T-cell (primary cell): ENCODE data around the gene IL32. TPM values are rescaled to one million over a fixed set of nuclear protein-coding genes. Genes with fewer than 3 reads are reported as not detected.
A peak's percentile ranks its signal among the peaks of the same experiment; 100 is the strongest.

Experiments
- ATAC-seq, 4 experiments: fragments of 200-7000 bp in 3 of 4; fragments of 150-1000 bp in 1 of 4; cut with Tn5 transposase; replicated peaks in 1 of 4; 1 replicate in 3 of 4; 2 replicates in 1 of 4; pipeline ENCODE4 v1.10.0; 2021; ENCODE audit warnings: moderate library complexity in 3 of 4, mild to moderate bottlenecking in 2 of 4, moderate number of reproducible peaks in 1 of 4
- CTCF ChIA-PET, 2 donors: fragments of 300-600 bp; sonication (Branson Sonifier 250); formaldehyde crosslinking; loops; one replicate each; lab custom pipeline; 2022; ENCODE audit warnings: antibody characterized with exemption in 2 of 2; lab: Charles Lee
- POLR2A ChIA-PET, 2 donors: fragments of 300-600 bp; sonication (Branson Sonifier 250); formaldehyde crosslinking; loops; one replicate each; lab custom pipeline; 2022; ENCODE audit warnings: antibody characterized with exemption in 2 of 2; lab: Charles Lee
- DNase-seq, 35 experiments: peaks; one replicate each; pipeline versions ENCODE4 v3.0.0 to v3.0.0-alpha.2; 2013 to 2023
- H3K27ac ChIP-seq: one replicate; pipeline ENCODE4 v1.5.1; 2013; ENCODE audit warnings: low read length
- H3K27me3 ChIP-seq, 2 experiments: replicated peaks in 1 of 2; 1 replicate in 1 of 2; 2 replicates in 1 of 2; pipeline versions ENCODE4 v1.6.1 to v1.7.0; 2013; ENCODE audit warnings: low read length in 1 of 2, mixed read lengths in 1 of 2; ENCODE audit not compliant: control insufficient read depth in 2 of 2, insufficient read depth in 2 of 2; ENCODE audit errors: extremely low read depth in 1 of 2
- H3K36me3 ChIP-seq, 2 donors: 1 replicate in 1 of 2; 2 replicates in 1 of 2; pipeline versions ENCODE4 v1.6.1 to v1.7.0; 2013; ENCODE audit warnings: low read length in 1 of 2; ENCODE audit not compliant: control insufficient read depth in 2 of 2, insufficient read depth in 1 of 2; ENCODE audit errors: extremely low read depth in 1 of 2
- H3K4me1 ChIP-seq, 2 experiments: 1 replicate in 1 of 2; 2 replicates in 1 of 2; pipeline versions ENCODE4 v1.6.1 to v1.7.0; 2013; ENCODE audit warnings: low read length in 2 of 2, mixed read lengths in 1 of 2; ENCODE audit not compliant: insufficient read depth in 2 of 2, control insufficient read depth in 1 of 2; ENCODE audit errors: extremely low read depth in 1 of 2
- H3K4me3 ChIP-seq, 2 donors: 1 replicate in 1 of 2; 2 replicates in 1 of 2; pipeline versions ENCODE4 v1.5.1 to v1.7.0; 2013; ENCODE audit warnings: mild to moderate bottlenecking in 2 of 2, low read length in 1 of 2, moderate library complexity in 1 of 2; ENCODE audit not compliant: control insufficient read depth in 1 of 2; ENCODE audit errors: extremely low read depth in 1 of 2
- H3K9me3 ChIP-seq: 2 replicates; pipeline ENCODE4 v1.7.0; 2013
- H3K27ac Mint-ChIP-seq, 2 donors: one replicate each; pipeline ENCODE4 v1.8.0; 2020 to 2021; ENCODE audit warnings: mild to moderate bottlenecking in 2 of 2, mixed read lengths in 2 of 2
- H3K27me3 Mint-ChIP-seq, 2 donors: one replicate each; pipeline ENCODE4 v1.8.0; 2021 to 2022; ENCODE audit warnings: mixed read lengths in 2 of 2
- H3K36me3 Mint-ChIP-seq: one replicate; pipeline ENCODE4 v1.8.0; 2021; ENCODE audit warnings: mixed read lengths
- H3K4me1 Mint-ChIP-seq, 3 donors: one replicate each; pipeline ENCODE4 v1.8.0; 2020 to 2022; ENCODE audit warnings: mixed read lengths in 3 of 3, mild to moderate bottlenecking in 1 of 3
- H3K4me3 Mint-ChIP-seq, 3 donors: one replicate each; pipeline ENCODE4 v1.8.0; 2020 to 2022; ENCODE audit warnings: mild to moderate bottlenecking in 3 of 3, mixed read lengths in 3 of 3, moderate library complexity in 3 of 3
- H3K9me3 Mint-ChIP-seq, 3 donors: one replicate each; pipeline ENCODE4 v1.8.0; 2020 to 2022; ENCODE audit warnings: mixed read lengths in 3 of 3
- WGBS: methylation state at CpG from one replicate; pipeline ENCODE4 v1.1.5; 2013; ENCODE audit warnings: missing lambda C conversion rate; ENCODE audit not compliant: insufficient coverage; 5-methylcytosine and 5-hydroxymethylcytosine counted together
- total RNA-seq, 35 experiments: library from RNA in 6 of 35; stranded (reverse) in 6 of 35; fragments of 120-200 nt in 1 of 35; gene quantifications; one replicate each; pipeline versions ENCODE4 v1.2.1 to v1.2.4 and lab custom pipeline; 2013 to 2026

Gene IL32
- total RNA-seq, 5 donors from 2014 or later (not counting 1 experiment from before 2014, with no cell fraction given) = 736 to 1,200 (median 999) TPM

- H3K27ac Mint-ChIP-seq = peak overlapping the region; percentile 89 to 99
- Histone ChIP-seq H3K4me3 (peak overlapping the region; percentile 72 to 76), H3K27ac (peak overlapping the region; percentile 85), H3K27me3 (peaks cover 0 to 5% of the 10 kb centered on the region in 2 experiments), H3K9me3 (no peaks in the 10 kb centered on the region), H3K36me3 (peaks cover 15 to 26% of the 10 kb centered on the region in 2 donors), H3K4me1 (peaks cover 21 to 76% of the 10 kb centered on the region in 2 experiments)
- peaks cover 0 to 2% of the 10 kb centered on the region in 2 donors for H3K27me3 Mint-ChIP-seq
- ChIA-PET CTCF (interaction anchor here in 1 of 2 donors (1.0 to 1.2 kb wide), 2 partner anchors 8 to 73 kb away, joined by 3 to 4 read pairs; no protein-coding TSS in a partner anchor), POLR2A (interaction anchor here in 1 of 2 donors (0.5 kb wide), 1 partner anchor 1040 kb away, joined by 3 read pairs; no protein-coding TSS in a partner anchor)
- ATAC-seq = peak in 1 of 4 experiments; percentile 0
- 54% methylated on average over 5 of the region's 6 CpGs for WGBS
- H3K4me3 Mint-ChIP-seq = peak overlapping the region; percentile 80 to 91 (median 90)
- peaks cover 12% of the 10 kb centered on the region for H3K36me3 Mint-ChIP-seq
- DNase-seq = peak in 4 of 35 experiments; percentile 20 to 44 (median 34)
- peaks cover 44 to 56% (median 47%) of the 10 kb centered on the region in 3 donors for H3K4me1 Mint-ChIP-seq
- H3K9me3 Mint-ChIP-seq = no peaks in the 10 kb centered on the region
These were observed 42.1 kb upstream of the IL32 start for GRCh38 chr16:3023415-3023668.

DNA sequence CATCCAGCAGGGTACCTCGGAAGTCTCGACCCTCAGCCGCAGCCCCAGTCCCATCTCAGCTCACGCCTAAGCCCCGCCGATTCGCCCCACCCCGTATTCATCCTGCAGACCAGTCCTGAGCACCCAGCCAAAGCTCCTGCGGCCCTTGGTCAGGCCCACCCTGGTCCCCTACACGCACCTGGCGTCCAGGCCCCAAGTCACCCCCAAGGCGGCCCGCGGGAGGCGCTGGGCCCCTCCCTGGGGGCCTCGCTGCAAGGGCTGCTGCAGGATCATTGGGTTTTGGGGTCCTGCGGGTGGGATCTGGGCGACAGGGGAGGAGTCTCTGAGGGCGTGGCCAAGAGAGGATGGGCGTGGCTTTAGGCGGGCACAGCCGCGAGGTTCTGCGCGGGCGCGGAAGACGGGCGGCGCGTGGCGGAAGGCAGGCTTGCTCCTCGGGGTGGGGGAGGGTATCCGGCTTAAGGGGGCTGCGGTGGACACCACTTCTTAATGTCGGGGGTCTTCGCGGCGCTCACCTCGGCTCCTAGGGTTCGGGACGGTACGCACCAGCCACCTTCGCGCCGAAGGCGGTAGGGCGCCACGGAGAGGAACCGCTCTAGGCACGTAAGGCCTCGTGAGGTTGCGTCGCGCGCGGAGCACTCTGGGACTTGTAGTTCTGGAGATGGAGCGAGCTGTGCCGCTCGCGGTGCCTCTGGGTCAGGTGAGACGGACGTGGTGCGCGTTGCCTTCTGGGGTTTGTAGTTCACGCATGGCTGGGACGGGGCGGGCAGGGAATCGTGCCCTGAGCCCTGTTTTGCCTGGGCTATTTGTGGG, 41.6 kb upstream of the IL32 start, which contains the start of the genes HCFC1R1 and THOC6:
Gene HCFC1R1, minus strand, starts transcription at position 274 of the 810 bp plus-strand sequence. Its CDS starts 1 bp downstream, at position 273.
Gene THOC6, plus strand, starts transcription at position 367 of the 810 bp plus-strand sequence. Its CDS starts 292 bp downstream, at position 659.
- Mint-ChIP-seq H3K27me3 (peaks cover 2 to 3% of the 10 kb centered on the region in 2 donors), H3K9me3 (no peaks in the 10 kb centered on the region), H3K36me3 (peaks cover 12% of the 10 kb centered on the region), H3K4me3 (peak within 1 kb of the TSS; percentile 80 to 91 (median 90)), H3K27ac (peak within 1 kb of the TSS; percentile 96 to 99), H3K4me1 (peaks cover 46 to 55% (median 48%) of the 10 kb centered on the region in 3 donors)
- ChIA-PET CTCF (interaction anchor here in 1 of 2 donors (0.5 to 1.0 kb wide), 4 partner anchors 20 to 148 kb away, joined by 3 to 7 read pairs (median 4); no protein-coding TSS in a partner anchor), POLR2A (interaction anchor here in 1 of 2 donors (0.5 to 0.6 kb wide), 2 partner anchors 220 to 1039 kb away, joined by 3 read pairs; no protein-coding TSS in a partner anchor)
- peak; percentile 78 to 83 (median 82) for ATAC-seq
- H3K27ac ChIP-seq = peak within 1 kb of the TSS; percentile 85
- peaks cover 15 to 26% of the 10 kb centered on the region in 2 donors for H3K36me3 ChIP-seq
- WGBS = 2% methylated on average over 56 of the region's 69 CpGs
- peak; percentile 90 to 98 (median 96) for DNase-seq
- H3K9me3 ChIP-seq = no peaks in the 10 kb centered on the region
- peaks cover 21 to 76% of the 10 kb centered on the region in 2 experiments for H3K4me1 ChIP-seq
- peaks cover 0 to 5% of the 10 kb centered on the region in 2 experiments for H3K27me3 ChIP-seq
- peak within 1 kb of the TSS; percentile 72 to 76 for H3K4me3 ChIP-seq

- Mint-ChIP-seq H3K27me3 (peaks cover 11 to 12% of the 10 kb centered on the region in 2 donors), H3K4me3 (no peak overlapping the region), H3K4me1 (peaks cover 53 to 59% (median 56%) of the 10 kb centered on the region in 3 donors), H3K9me3 (no peaks in the 10 kb centered on the region), H3K27ac (no peak overlapping the region), H3K36me3 (peaks cover 12% of the 10 kb centered on the region)
- no peak for DNase-seq
- Histone ChIP-seq H3K27me3 (peaks cover 3 to 19% of the 10 kb centered on the region in 2 experiments), H3K9me3 (no peaks in the 10 kb centered on the region), H3K4me1 (peaks cover 22 to 78% of the 10 kb centered on the region in 2 experiments), H3K27ac (no peak overlapping the region), H3K36me3 (peaks cover 15 to 26% of the 10 kb centered on the region in 2 donors), H3K4me3 (no peak overlapping the region)
- ChIA-PET POLR2A (interaction anchor here in 1 of 2 donors (0.6 kb wide), 1 partner anchor 1903 kb away, joined by 8 read pairs; no protein-coding TSS in a partner anchor), CTCF (interaction anchor here (0.6 to 0.7 kb wide), 3 partner anchors 36 to 159 kb away, joined by 6 to 7 read pairs (median 7); no protein-coding TSS in a partner anchor)
- WGBS = 98% methylated on average over 14 of the region's 18 CpGs
- no peak for ATAC-seq
These were observed 40.1 kb upstream of the IL32 start for GRCh38 chr16:3025032-3026002.

DNA sequence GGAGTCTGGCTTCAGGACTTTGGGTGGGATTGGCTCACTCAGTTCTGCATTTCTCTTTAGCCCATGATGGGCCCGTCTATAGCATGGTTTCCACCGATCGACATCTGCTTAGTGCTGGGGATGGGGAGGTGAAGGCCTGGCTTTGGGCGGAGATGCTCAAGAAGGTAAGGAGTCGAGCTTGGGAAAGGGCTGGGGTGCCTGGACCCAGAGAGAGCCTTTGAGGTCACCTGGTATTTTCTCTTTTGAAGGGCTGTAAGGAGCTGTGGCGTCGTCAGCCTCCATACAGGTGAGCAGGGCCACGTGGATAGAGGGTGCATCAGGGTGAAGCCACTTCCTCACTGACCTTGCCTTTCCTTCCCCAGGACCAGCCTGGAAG, 39.4 kb upstream of the IL32 start:
- peaks cover 12 to 15% of the 10 kb centered on the region in 2 donors for H3K27me3 Mint-ChIP-seq
- H3K27ac ChIP-seq = no peak overlapping the region
- H3K4me3 ChIP-seq = no peak overlapping the region
- 96% methylated on average over 6 of the region's 8 CpGs for WGBS
- H3K4me1 ChIP-seq = peaks cover 17 to 73% of the 10 kb centered on the region in 2 experiments
- H3K9me3 ChIP-seq = no peaks in the 10 kb centered on the region
- H3K4me3 Mint-ChIP-seq = peak overlapping the region in 1 of 3 donors; percentile 24
- peaks cover 15 to 26% of the 10 kb centered on the region in 2 donors for H3K36me3 ChIP-seq
- DNase-seq (no peak), ATAC-seq (no peak)
- H3K4me1 Mint-ChIP-seq = peaks cover 49 to 59% (median 56%) of the 10 kb centered on the region in 3 donors
- H3K27ac Mint-ChIP-seq = no peak overlapping the region
- H3K36me3 Mint-ChIP-seq = peaks cover 12% of the 10 kb centered on the region
- H3K9me3 Mint-ChIP-seq = no peaks in the 10 kb centered on the region
- CTCF ChIA-PET = no interaction called here
- POLR2A ChIA-PET = no interaction called here
- peaks cover 3 to 25% of the 10 kb centered on the region in 2 experiments for H3K27me3 ChIP-seq

DNA sequence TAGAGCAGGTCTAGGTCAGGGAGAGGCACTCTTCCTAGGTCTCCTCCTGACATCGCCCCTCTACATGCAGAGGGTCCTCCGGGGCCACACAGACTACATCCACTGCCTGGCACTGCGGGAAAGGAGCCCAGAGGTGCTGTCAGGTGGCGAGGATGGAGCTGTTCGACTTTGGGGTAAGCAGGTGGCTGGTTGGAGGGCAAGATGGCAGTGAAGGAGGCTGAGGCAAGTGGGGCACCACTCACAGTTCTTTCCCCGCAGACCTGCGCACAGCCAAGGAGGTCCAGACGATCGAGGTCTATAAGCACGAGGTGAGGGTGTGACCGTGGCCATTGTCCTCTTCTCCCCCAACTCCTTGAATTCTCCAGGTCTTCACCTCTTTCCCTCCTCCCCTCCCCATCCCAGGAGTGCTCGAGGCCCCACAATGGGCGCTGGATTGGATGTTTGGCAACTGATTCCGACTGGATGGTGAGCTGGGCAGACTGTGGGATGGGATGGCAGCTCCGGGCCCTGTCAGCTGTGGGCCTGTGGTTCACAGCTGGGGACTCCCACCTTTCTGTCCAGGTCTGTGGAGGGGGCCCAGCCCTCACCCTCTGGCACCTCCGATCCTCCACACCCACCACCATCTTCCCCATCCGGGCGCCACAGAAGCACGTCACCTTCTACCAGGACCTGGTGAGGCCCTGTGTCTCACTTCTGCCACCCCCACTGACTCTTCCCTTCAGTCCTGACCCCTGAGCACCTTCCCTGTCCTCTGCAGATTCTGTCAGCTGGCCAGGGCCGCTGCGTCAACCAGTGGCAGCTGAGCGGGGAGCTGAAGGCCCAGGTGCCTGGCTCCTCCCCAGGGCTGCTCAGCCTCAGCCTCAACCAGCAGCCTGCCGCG, 38.6 kb upstream of the IL32 start:
- peaks cover 43 to 51% (median 50%) of the 10 kb centered on the region in 3 donors for H3K4me1 Mint-ChIP-seq
- Histone ChIP-seq H3K27me3 (peaks cover 3 to 33% of the 10 kb centered on the region in 2 experiments), H3K27ac (no peak overlapping the region), H3K36me3 (peaks cover 15 to 26% of the 10 kb centered on the region in 2 donors), H3K4me1 (peaks cover 8 to 64% of the 10 kb centered on the region in 2 experiments), H3K4me3 (no peak overlapping the region), H3K9me3 (no peaks in the 10 kb centered on the region)
- H3K27ac Mint-ChIP-seq = no peak overlapping the region
- H3K27me3 Mint-ChIP-seq = peaks cover 12 to 18% of the 10 kb centered on the region in 2 donors
- peaks cover 12% of the 10 kb centered on the region for H3K36me3 Mint-ChIP-seq
- H3K9me3 Mint-ChIP-seq = no peaks in the 10 kb centered on the region
- WGBS = 93% methylated on average over 15 of the region's 24 CpGs
- POLR2A ChIA-PET = interaction anchor here in 1 of 2 donors (0.6 to 0.7 kb wide), 2 partner anchors 16 to 46 kb away, joined by 3 to 6 read pairs; no protein-coding TSS in a partner anchor
- ATAC-seq (no peak), DNase-seq (no peak)
- peak overlapping the region in 1 of 3 donors; percentile 24 for H3K4me3 Mint-ChIP-seq
- CTCF ChIA-PET = interaction anchor here (0.6 to 1.8 kb wide), 5 partner anchors 19 to 1583 kb away, joined by 3 to 29 read pairs (median 4); no protein-coding TSS in a partner anchor
